Measurements from ENCODE around the gene CALML6. TPM values are rescaled to one million over a fixed set of nuclear protein-coding genes. Genes with fewer than 3 reads are reported as not detected.

CALML6 gene
- total RNA-seq, 3 donors from 2014 or later, result 0.38 to 0.61 (median 0.51) TPM

- ATAC-seq, result no peak
- Mint-ChIP-seq H3K4me1 (ENCODE audit: low read depth) (peaks cover 4% of the 10 kb centered on the region), H3K9me3 (peaks cover 12% of the 10 kb centered on the region), H3K36me3 (ENCODE audit: insufficient read depth) (no peaks in the 10 kb centered on the region), H3K4me3 (no peak overlapping the region), H3K27me3 (ENCODE audit: low read depth) (peaks cover 5% of the 10 kb centered on the region)
- DNase-seq, result no peak
Measured at GRCh38 chr1:1948783-1949182, 33.7 kb downstream of the CALML6 start.

- DNase-seq, result no peak
- Mint-ChIP-seq H3K36me3 (ENCODE audit: insufficient read depth) (no peaks in the 10 kb centered on the region), H3K27me3 (ENCODE audit: low read depth) (peaks cover 4% of the 10 kb centered on the region)
Measured at GRCh38 chr1:1950940-1951339, 35.9 kb downstream of the CALML6 start.

GRCh38 chr1:1954015-1954414, 39.0 kb downstream of the CALML6 start:
- Mint-ChIP-seq H3K36me3 (ENCODE audit: insufficient read depth) (no peaks in the 10 kb centered on the region), H3K4me3 (no peak overlapping the region), H3K9me3 (peaks cover 12% of the 10 kb centered on the region), H3K27me3 (ENCODE audit: low read depth) (peaks cover 16% of the 10 kb centered on the region), H3K4me1 (ENCODE audit: low read depth) (peaks cover 2% of the 10 kb centered on the region)
- no peak for ATAC-seq
- DNase-seq, result no peak

More at GRCh38 chr1:1950940-1951339, 35.9 kb downstream of the CALML6 start:
- H3K4me1 Mint-ChIP-seq (ENCODE audit: low read depth), result peaks cover 2% of the 10 kb centered on the region
- H3K4me3 Mint-ChIP-seq, result no peak overlapping the region
- ATAC-seq, result no peak
- peaks cover 12% of the 10 kb centered on the region for H3K9me3 Mint-ChIP-seq

GRCh38 chr1:1954831-1955441, 39.9 kb downstream of the CALML6 start:
- H3K4me3 Mint-ChIP-seq, result no peak overlapping the region
- peaks cover 12% of the 10 kb centered on the region for H3K9me3 Mint-ChIP-seq

GRCh38 chr1:1955621-1956094, 40.6 kb downstream of the CALML6 start:
- ATAC-seq (no peak), DNase-seq (no peak)
- H3K27me3 Mint-ChIP-seq (ENCODE audit: low read depth), result peaks cover 28% of the 10 kb centered on the region
- H3K4me1 Mint-ChIP-seq (ENCODE audit: low read depth), result peaks cover 2% of the 10 kb centered on the region
- no peak overlapping the region for H3K4me3 Mint-ChIP-seq
- no peaks in the 10 kb centered on the region for H3K36me3 Mint-ChIP-seq (ENCODE audit: insufficient read depth)
- H3K9me3 Mint-ChIP-seq, result peaks cover 11% of the 10 kb centered on the region

More at GRCh38 chr1:1954831-1955441, 39.9 kb downstream of the CALML6 start:
- DNase-seq (no peak), ATAC-seq (no peak)
- no peaks in the 10 kb centered on the region for H3K36me3 Mint-ChIP-seq (ENCODE audit: insufficient read depth)
- peaks cover 2% of the 10 kb centered on the region for H3K4me1 Mint-ChIP-seq (ENCODE audit: low read depth)
- peaks cover 24% of the 10 kb centered on the region for H3K27me3 Mint-ChIP-seq (ENCODE audit: low read depth)

- Mint-ChIP-seq H3K4me1 (ENCODE audit: low read depth) (peaks cover 2% of the 10 kb centered on the region), H3K9me3 (peaks cover 6% of the 10 kb centered on the region), H3K4me3 (no peak overlapping the region), H3K27me3 (ENCODE audit: low read depth) (peaks cover 29% of the 10 kb centered on the region), H3K36me3 (ENCODE audit: insufficient read depth) (no peaks in the 10 kb centered on the region)
- ATAC-seq, result no peak
- DNase-seq, result no peak
Measured at GRCh38 chr1:1956101-1956500, 41.0 kb downstream of the CALML6 start.

- peaks cover 34% of the 10 kb centered on the region for H3K27me3 Mint-ChIP-seq (ENCODE audit: low read depth)
- no peak for DNase-seq
- H3K4me3 Mint-ChIP-seq, result no peak overlapping the region
- H3K36me3 Mint-ChIP-seq (ENCODE audit: insufficient read depth), result no peaks in the 10 kb centered on the region
- peaks cover 2% of the 10 kb centered on the region for H3K4me1 Mint-ChIP-seq (ENCODE audit: low read depth)
- no peak for ATAC-seq
- no peaks in the 10 kb centered on the region for H3K9me3 Mint-ChIP-seq
Measured at GRCh38 chr1:1956586-1957532, 41.8 kb downstream of the CALML6 start.

GRCh38 chr1:1957533-1957961, 42.5 kb downstream of the CALML6 start:
- no peak for ATAC-seq
- no peak overlapping the region for H3K4me3 Mint-ChIP-seq
- peaks cover 2% of the 10 kb centered on the region for H3K4me1 Mint-ChIP-seq (ENCODE audit: low read depth)
- H3K9me3 Mint-ChIP-seq, result no peaks in the 10 kb centered on the region
- H3K27me3 Mint-ChIP-seq (ENCODE audit: low read depth), result peaks cover 39% of the 10 kb centered on the region
- DNase-seq, result no peak
- H3K36me3 Mint-ChIP-seq (ENCODE audit: insufficient read depth), result no peaks in the 10 kb centered on the region

- Mint-ChIP-seq H3K4me3 (no peak overlapping the region), H3K27me3 (ENCODE audit: low read depth) (peaks cover 41% of the 10 kb centered on the region), H3K36me3 (ENCODE audit: insufficient read depth) (no peaks in the 10 kb centered on the region), H3K4me1 (ENCODE audit: low read depth) (peaks cover 2% of the 10 kb centered on the region), H3K9me3 (no peaks in the 10 kb centered on the region)
- no peak for DNase-seq
- ATAC-seq, result no peak
Measured at GRCh38 chr1:1958071-1958541, 43.0 kb downstream of the CALML6 start.

GRCh38 chr1:1959459-1959839, 44.4 kb downstream of the CALML6 start:
- no peak overlapping the region for H3K4me3 Mint-ChIP-seq
- no peak for ATAC-seq
- no peaks in the 10 kb centered on the region for H3K9me3 Mint-ChIP-seq

GRCh38 chr1:1959840-1960479, 44.9 kb downstream of the CALML6 start:
- DNase-seq (peak; percentile 57), ATAC-seq (peak; percentile 88 to 90)
- H3K4me1 Mint-ChIP-seq (ENCODE audit: low read depth), result no peaks in the 10 kb centered on the region
- no peaks in the 10 kb centered on the region for H3K36me3 Mint-ChIP-seq (ENCODE audit: insufficient read depth)
- peaks cover 45% of the 10 kb centered on the region for H3K27me3 Mint-ChIP-seq (ENCODE audit: low read depth)
- no peaks in the 10 kb centered on the region for H3K9me3 Mint-ChIP-seq
- no peak overlapping the region for H3K4me3 Mint-ChIP-seq

More at GRCh38 chr1:1959459-1959839, 44.4 kb downstream of the CALML6 start:
- no peaks in the 10 kb centered on the region for H3K36me3 Mint-ChIP-seq (ENCODE audit: insufficient read depth)
- no peak for DNase-seq
- H3K27me3 Mint-ChIP-seq (ENCODE audit: low read depth), result peaks cover 45% of the 10 kb centered on the region
- peaks cover 2% of the 10 kb centered on the region for H3K4me1 Mint-ChIP-seq (ENCODE audit: low read depth)

- no peaks in the 10 kb centered on the region for H3K36me3 Mint-ChIP-seq (ENCODE audit: insufficient read depth)
- DNase-seq (no peak), ATAC-seq (no peak)
- H3K27me3 Mint-ChIP-seq (ENCODE audit: low read depth), result peaks cover 45% of the 10 kb centered on the region
- no peak overlapping the region for H3K4me3 Mint-ChIP-seq
- no peaks in the 10 kb centered on the region for H3K9me3 Mint-ChIP-seq
- no peaks in the 10 kb centered on the region for H3K4me1 Mint-ChIP-seq (ENCODE audit: low read depth)
Measured at GRCh38 chr1:1960480-1961196, 45.6 kb downstream of the CALML6 start.

- DNase-seq, result no peak
- no peak for ATAC-seq
- no peaks in the 10 kb centered on the region for H3K9me3 Mint-ChIP-seq
- peaks cover 44% of the 10 kb centered on the region for H3K27me3 Mint-ChIP-seq (ENCODE audit: low read depth)
- H3K4me1 Mint-ChIP-seq (ENCODE audit: low read depth), result no peaks in the 10 kb centered on the region
- H3K36me3 Mint-ChIP-seq (ENCODE audit: insufficient read depth), result no peaks in the 10 kb centered on the region
- H3K4me3 Mint-ChIP-seq, result no peak overlapping the region
Measured at GRCh38 chr1:1962752-1963151, 47.7 kb downstream of the CALML6 start.

GRCh38 chr1:1963570-1963969, 48.5 kb downstream of the CALML6 start:
- no peak for DNase-seq
- no peaks in the 10 kb centered on the region for H3K9me3 Mint-ChIP-seq
- no peak overlapping the region for H3K4me3 Mint-ChIP-seq
- ATAC-seq, result no peak
- no peaks in the 10 kb centered on the region for H3K36me3 Mint-ChIP-seq (ENCODE audit: insufficient read depth)
- no peaks in the 10 kb centered on the region for H3K4me1 Mint-ChIP-seq (ENCODE audit: low read depth)
- peaks cover 36% of the 10 kb centered on the region for H3K27me3 Mint-ChIP-seq (ENCODE audit: low read depth)
